GM12872 (cell line): ENCODE data around the gene DUOXA2.
A peak's percentile ranks its signal among the peaks of the same experiment; 100 is the strongest.

Experiments
- TF ChIP-seq, protein P1 (sequence below): IDR thresholded peaks from 3 replicates; pipeline ENCODE4 v1.5.1; 2011; ENCODE audit warnings: low read depth, mild to moderate bottlenecking, low read length, moderate library complexity; ENCODE audit not compliant: insufficient read depth

DUOXA2 gene

GRCh38 chr15:45110256-45110820 is 3.8 kb upstream of the DUOXA2 start:
- TF ChIP-seq, protein P1, sequence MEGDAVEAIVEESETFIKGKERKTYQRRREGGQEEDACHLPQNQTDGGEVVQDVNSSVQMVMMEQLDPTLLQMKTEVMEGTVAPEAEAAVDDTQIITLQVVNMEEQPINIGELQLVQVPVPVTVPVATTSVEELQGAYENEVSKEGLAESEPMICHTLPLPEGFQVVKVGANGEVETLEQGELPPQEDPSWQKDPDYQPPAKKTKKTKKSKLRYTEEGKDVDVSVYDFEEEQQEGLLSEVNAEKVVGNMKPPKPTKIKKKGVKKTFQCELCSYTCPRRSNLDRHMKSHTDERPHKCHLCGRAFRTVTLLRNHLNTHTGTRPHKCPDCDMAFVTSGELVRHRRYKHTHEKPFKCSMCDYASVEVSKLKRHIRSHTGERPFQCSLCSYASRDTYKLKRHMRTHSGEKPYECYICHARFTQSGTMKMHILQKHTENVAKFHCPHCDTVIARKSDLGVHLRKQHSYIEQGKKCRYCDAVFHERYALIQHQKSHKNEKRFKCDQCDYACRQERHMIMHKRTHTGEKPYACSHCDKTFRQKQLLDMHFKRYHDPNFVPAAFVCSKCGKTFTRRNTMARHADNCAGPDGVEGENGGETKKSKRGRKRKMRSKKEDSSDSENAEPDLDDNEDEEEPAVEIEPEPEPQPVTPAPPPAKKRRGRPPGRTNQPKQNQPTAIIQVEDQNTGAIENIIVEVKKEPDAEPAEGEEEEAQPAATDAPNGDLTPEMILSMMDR, result peak; percentile 25; the same call in 1 of the 3 replicates

GRCh38 chr15:45111390-45112142 is 2.6 kb upstream of the DUOXA2 start:
- TF ChIP-seq, protein P1, result no peak

- TF ChIP-seq, protein P1, result no peak
These were observed 2.0 kb upstream of the DUOXA2 start for GRCh38 chr15:45112143-45112590.

DNA sequence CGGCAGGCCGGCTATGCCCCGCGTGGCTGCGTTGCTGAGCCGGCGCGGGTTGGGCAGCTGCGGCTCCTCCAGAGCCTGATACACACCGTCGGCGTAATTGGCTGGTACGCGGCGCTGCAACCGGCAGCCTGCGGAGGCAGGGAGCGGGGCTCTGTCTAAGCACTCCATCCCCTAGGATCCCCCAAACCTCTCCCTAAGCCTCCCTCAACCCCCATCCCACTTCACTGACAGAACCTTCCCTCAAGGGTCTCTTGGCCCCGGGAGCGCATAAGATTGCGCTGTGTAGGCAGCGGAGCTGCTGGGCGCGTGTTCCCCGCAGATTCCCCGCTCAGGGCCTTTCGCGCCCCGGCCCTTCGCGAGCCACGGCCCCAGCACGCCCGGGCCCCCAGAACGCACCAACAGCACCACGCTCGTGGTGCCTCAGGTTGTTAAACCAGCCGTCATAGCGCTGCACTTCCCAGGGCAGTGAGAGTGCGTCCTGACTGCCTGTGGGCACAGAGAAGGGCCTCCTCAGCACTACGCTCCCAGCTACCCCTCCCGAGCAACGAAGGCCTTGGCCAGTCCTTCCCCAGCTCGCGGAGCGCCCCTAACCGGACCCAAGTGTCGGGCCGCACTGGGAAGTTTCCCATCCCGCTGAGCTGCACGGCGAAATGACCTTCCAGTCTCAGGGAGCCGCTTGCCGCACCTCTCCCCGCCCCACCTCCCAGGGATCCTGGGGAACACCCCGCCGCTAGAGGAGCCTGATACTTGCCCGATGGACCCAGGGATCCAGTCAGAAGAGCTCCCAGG is 1.3 kb upstream of the DUOXA2 start:
- TF ChIP-seq, protein P1, result no peak

DNA sequence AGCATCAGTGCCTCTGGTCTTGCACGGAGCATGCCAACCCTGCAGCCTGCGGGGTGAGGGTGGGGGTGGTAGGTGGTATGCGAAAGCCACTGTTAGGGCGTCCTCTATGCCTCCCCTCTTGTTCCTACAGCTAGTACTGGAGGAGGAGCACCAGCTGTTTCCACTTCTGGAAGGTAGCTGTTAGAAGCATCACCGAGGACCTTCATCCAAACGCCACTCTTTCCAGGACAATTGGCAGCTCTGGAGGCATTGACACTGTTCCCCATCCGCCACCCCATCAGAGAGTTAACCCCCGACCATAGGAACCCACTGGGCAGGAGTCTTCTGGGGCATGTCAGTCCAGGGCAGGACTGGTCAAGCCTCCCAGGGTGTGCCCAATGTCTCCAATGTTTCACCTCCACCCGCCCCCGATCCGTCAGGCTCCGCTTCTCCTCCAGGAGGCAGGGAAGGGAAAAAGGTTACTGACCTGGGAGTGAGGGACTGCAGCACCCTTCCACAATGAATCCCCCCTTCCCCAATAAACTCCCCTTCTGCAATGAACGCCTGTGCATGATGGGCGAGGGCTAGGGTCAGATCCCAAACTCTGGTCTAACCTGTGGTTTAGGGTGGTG is 641 bp upstream of the DUOXA2 start:
- TF ChIP-seq, protein P1, result no peak

DNA sequence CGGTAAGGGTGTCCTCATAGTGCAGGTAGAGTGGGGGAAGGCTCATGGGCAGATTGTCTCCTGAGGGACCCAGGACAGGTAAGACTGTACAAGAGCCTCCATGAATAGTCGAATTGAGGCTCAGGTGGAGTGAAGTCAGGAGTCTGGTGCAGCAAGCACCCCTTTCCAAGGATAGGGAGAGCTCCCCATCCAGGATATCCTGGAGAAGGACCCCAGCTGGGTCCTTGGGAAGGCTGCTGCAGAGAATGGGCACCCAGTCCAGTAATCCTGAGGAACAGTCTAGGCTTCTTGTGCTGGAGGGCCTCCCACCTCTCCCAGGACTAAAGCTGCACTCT is 592 bp downstream of the DUOXA2 start:
- TF ChIP-seq, protein P1, result no peak

GRCh38 chr15:45115312-45115820 is 1.2 kb downstream of the DUOXA2 start:
- TF ChIP-seq, protein P1, result no peak
